Measurements from ENCODE around the gene PTH2.

The PTH2 gene

GRCh38 chr19:49441210-49441959, 18.1 kb upstream of the PTH2 start, which contains the start of gene SLC17A7:
TSS of gene SLC17A7 (minus strand) at chr19:49441527. CDS start at chr19:49441379, 148 bp downstream.
- H3K9me3 ChIP-seq = no peaks in the 10 kb centered on the region
- peaks cover 67% of the 10 kb centered on the region for H3K27me3 ChIP-seq
- H3K4me1 ChIP-seq (ENCODE audit: control insufficient read depth in 1 of 2, insufficient read depth in 1 of 2, low read depth in 1 of 2, low read length in 1 of 2) = peaks cover 17 to 18% of the 10 kb centered on the region in 2 experiments
- peak within 1 kb of the TSS; percentile 73 to 92 for H3K4me3 ChIP-seq (ENCODE audit: low read depth in 1 of 2, low read length in 1 of 2)
- peaks cover under 1% of the 10 kb centered on the region for H3K36me3 ChIP-seq
- TF ChIP-seq CTCF (IDR thresholded peaks at IDR 0.05) = no peak
- no peak within 1 kb of the TSS for H3K27ac ChIP-seq

DNA sequence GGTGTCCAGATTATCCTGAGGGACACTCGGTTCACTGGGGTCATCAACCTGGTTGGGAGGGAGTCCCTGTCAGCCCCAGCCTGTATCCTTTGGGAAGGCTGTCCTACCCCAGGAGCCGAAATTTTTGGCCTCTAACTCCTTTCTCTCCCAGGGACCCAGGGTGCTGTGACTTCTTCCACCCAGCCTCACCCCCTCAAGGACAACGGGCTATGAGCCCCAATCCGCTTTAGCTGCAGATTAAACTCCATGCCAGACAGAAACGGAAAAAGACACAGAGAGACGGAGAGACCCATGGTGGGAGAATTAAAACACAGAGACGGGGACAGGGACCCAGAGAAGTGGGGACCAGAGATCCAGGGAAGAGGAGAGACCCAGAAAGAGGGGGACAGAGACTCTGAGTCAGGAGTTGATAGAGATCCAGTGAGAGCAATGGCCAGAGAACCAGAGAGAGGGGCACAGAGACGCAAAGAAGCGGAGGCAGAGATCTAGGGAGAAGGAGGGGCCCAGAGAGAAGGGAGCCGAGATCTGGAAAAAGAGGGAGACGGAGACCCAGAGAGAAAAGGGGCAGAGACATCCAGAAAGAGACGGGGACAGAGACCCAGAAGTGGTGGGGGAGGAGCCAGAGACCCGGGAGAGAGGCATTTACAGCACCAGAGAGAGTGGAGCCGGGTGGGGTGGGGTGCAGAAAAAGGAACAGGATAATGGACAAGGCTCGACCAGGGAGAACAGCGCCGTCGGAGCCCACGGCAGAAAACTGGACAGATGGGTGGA, 17.4 kb upstream of the PTH2 start:
- Histone ChIP-seq H3K4me1 (ENCODE audit: control insufficient read depth in 1 of 2, insufficient read depth in 1 of 2, low read depth in 1 of 2, low read length in 1 of 2) (peaks cover 17 to 18% of the 10 kb centered on the region in 2 experiments), H3K9me3 (no peaks in the 10 kb centered on the region), H3K4me3 (ENCODE audit: low read depth in 1 of 2, low read length in 1 of 2) (no peak overlapping the region), H3K27ac (no peak overlapping the region), H3K27me3 (peaks cover 75% of the 10 kb centered on the region), H3K36me3 (no peaks in the 10 kb centered on the region)
- no peak for TF ChIP-seq CTCF (IDR thresholded peaks at IDR 0.05)

GRCh38 chr19:49439836-49440235, 16.6 kb upstream of the PTH2 start:
- no peak for TF ChIP-seq CTCF (IDR thresholded peaks at IDR 0.05)
- Histone ChIP-seq H3K27ac (no peak overlapping the region), H3K36me3 (no peaks in the 10 kb centered on the region), H3K4me3 (ENCODE audit: low read depth in 1 of 2, low read length in 1 of 2) (no peak overlapping the region), H3K9me3 (no peaks in the 10 kb centered on the region), H3K4me1 (ENCODE audit: control insufficient read depth in 1 of 2, insufficient read depth in 1 of 2, low read depth in 1 of 2, low read length in 1 of 2) (peaks cover 14 to 18% of the 10 kb centered on the region in 2 experiments), H3K27me3 (peaks cover 83% of the 10 kb centered on the region)

GRCh38 chr19:49438261-49438660, 15.0 kb upstream of the PTH2 start:
- TF ChIP-seq CTCF (IDR thresholded peaks at IDR 0.05) = no peak
- Histone ChIP-seq H3K4me3 (ENCODE audit: low read depth in 1 of 2, low read length in 1 of 2) (no peak overlapping the region), H3K9me3 (no peaks in the 10 kb centered on the region), H3K27me3 (peaks cover 98% of the 10 kb centered on the region), H3K4me1 (ENCODE audit: control insufficient read depth in 1 of 2, insufficient read depth in 1 of 2, low read depth in 1 of 2, low read length in 1 of 2) (peaks cover 11 to 12% of the 10 kb centered on the region in 2 experiments), H3K27ac (no peak overlapping the region), H3K36me3 (no peaks in the 10 kb centered on the region)

- Histone ChIP-seq H3K27ac (no peak overlapping the region), H3K4me3 (ENCODE audit: low read depth in 1 of 2, low read length in 1 of 2) (no peak overlapping the region), H3K4me1 (ENCODE audit: control insufficient read depth in 1 of 2, insufficient read depth in 1 of 2, low read depth in 1 of 2, low read length in 1 of 2) (peaks cover 2 to 4% of the 10 kb centered on the region in 2 experiments), H3K9me3 (no peaks in the 10 kb centered on the region), H3K27me3 (peaks cover 100% of the 10 kb centered on the region), H3K36me3 (no peaks in the 10 kb centered on the region)
- no peak for TF ChIP-seq CTCF (IDR thresholded peaks at IDR 0.05)
Observed at GRCh38 chr19:49437231-49437630, 14.0 kb upstream of the PTH2 start.

All from neutrophil (primary cell).